Thoracic aorta (tissue), 2 donors: Measurements from ENCODE around the gene TRMO. TPM values are rescaled to one million over a fixed set of nuclear protein-coding genes. Genes with fewer than 3 reads are reported as not detected.

Source experiments
- ATAC-seq: fragments of 150-250 bp; one replicate; pipeline ENCODE4 v1.8.0; 2017; ENCODE audit warnings: low read depth; ENCODE audit not compliant: insufficient number of reproducible peaks, low FRiP score
- DNase-seq: peaks from one replicate; pipeline ENCODE4 v3.0.0-alpha.2; 2020; ENCODE audit warnings: low spot score
- H3K27ac ChIP-seq, 2 donors: fragments of 200-600 bp; sonication (generic); 1 replicate in 1 of 2; 2 replicates in 1 of 2; pipeline ENCODE4 v1.5.1; 2016; ENCODE audit warnings: mild to moderate bottlenecking in 2 of 2, moderate library complexity in 2 of 2
- H3K27me3 ChIP-seq: fragments of 200-600 bp; sonication (generic); replicated peaks from 2 replicates; pipeline ENCODE4 v1.6.0; 2016; ENCODE audit warnings: mild to moderate bottlenecking; ENCODE audit not compliant: insufficient read depth
- H3K36me3 ChIP-seq: fragments of 200-600 bp; sonication (generic); one replicate; pipeline ENCODE4 v1.5.1; 2016
- H3K4me1 ChIP-seq, 2 donors: fragments of 200-600 bp; sonication (generic); 1 replicate in 1 of 2; 2 replicates in 1 of 2; pipeline versions ENCODE4 v1.5.1 to v1.6.0; 2016; ENCODE audit warnings: low read depth in 2 of 2, mild to moderate bottlenecking in 1 of 2; ENCODE audit not compliant: control insufficient read depth in 1 of 2
- H3K4me3 ChIP-seq: fragments of 200-600 bp; sonication (generic); 2 replicates; pipeline ENCODE4 v1.5.1; 2016; ENCODE audit warnings: mild to moderate bottlenecking
- H3K9me3 ChIP-seq: fragments of 200-600 bp; sonication (generic); 2 replicates; pipeline ENCODE4 v1.5.1; 2016
- total RNA-seq, 2 donors: library from RNA; depleted of rRNA; stranded (reverse); fragments of >200 nt; gene quantifications; one replicate each; pipeline versions ENCODE4 v1.1.0 to v1.2.3, GENCODE V29; 2016
- TF ChIP-seq, protein P1 (sequence below): fragments of 200-600 bp; sonication (generic); IDR thresholded peaks from one replicate; pipeline ENCODE4 v1.5.1; 2019; ENCODE audit warnings: antibody characterized with exemption

The TRMO gene
- total RNA-seq, 2 donors from 2014 or later, result 22.2 to 28.6 TPM

DNA sequence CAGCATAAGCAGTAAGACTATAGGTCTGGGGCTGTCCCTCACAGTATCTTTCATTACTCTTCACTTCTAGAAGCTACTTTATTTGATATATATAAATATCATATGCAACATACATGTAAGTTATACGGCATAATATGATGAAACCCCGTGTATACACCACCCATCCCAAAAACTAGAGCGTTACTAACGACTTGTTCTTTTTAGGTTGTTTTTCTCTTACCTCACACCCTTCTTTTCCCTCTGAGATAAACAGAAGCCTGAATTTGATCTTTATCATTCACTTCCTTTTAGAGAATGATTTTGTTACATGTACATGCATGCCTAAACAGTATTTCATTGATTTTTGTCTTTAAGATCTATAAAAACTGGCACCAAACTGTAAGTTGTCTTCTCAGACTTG, 3.7 kb downstream of the TRMO start:
- H3K9me3 ChIP-seq, result no peaks in the 10 kb centered on the region
- no peak overlapping the region for H3K4me3 ChIP-seq
- no peak overlapping the region for H3K27ac ChIP-seq
- DNase-seq (no peak), ATAC-seq (no peak)
- no peaks in the 10 kb centered on the region for H3K27me3 ChIP-seq
- TF ChIP-seq, protein P1, sequence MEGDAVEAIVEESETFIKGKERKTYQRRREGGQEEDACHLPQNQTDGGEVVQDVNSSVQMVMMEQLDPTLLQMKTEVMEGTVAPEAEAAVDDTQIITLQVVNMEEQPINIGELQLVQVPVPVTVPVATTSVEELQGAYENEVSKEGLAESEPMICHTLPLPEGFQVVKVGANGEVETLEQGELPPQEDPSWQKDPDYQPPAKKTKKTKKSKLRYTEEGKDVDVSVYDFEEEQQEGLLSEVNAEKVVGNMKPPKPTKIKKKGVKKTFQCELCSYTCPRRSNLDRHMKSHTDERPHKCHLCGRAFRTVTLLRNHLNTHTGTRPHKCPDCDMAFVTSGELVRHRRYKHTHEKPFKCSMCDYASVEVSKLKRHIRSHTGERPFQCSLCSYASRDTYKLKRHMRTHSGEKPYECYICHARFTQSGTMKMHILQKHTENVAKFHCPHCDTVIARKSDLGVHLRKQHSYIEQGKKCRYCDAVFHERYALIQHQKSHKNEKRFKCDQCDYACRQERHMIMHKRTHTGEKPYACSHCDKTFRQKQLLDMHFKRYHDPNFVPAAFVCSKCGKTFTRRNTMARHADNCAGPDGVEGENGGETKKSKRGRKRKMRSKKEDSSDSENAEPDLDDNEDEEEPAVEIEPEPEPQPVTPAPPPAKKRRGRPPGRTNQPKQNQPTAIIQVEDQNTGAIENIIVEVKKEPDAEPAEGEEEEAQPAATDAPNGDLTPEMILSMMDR, result no peak
- H3K4me1 ChIP-seq, result peaks cover 13 to 20% of the 10 kb centered on the region in 2 donors
- H3K36me3 ChIP-seq, result peaks cover 2% of the 10 kb centered on the region

DNA sequence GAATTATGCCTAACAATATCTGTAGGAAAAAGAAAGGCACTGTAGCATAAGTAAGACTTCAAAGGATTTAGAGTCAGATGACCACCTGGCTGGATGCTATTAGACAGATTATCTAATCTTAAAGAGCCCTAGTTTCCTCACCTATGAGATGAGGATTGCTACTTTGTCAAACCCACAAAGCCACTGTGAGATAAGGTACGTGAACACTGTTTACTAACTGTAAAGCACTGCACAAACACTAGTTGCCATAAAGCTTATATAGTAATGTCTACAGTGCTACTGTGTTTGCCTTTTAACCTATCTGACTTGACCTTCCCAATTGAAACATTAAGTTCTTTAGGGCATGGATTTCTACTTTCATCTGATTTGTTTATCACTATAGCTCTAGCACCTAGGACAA, 10.3 kb downstream of the TRMO start:
- ATAC-seq (no peak), DNase-seq (no peak)
- TF ChIP-seq, protein P1, result no peak
- H3K27ac ChIP-seq, result no peak overlapping the region
- no peaks in the 10 kb centered on the region for H3K4me1 ChIP-seq
- H3K9me3 ChIP-seq, result no peaks in the 10 kb centered on the region
- H3K4me3 ChIP-seq, result no peak overlapping the region
- peaks cover 37% of the 10 kb centered on the region for H3K36me3 ChIP-seq
- no peaks in the 10 kb centered on the region for H3K27me3 ChIP-seq

DNA sequence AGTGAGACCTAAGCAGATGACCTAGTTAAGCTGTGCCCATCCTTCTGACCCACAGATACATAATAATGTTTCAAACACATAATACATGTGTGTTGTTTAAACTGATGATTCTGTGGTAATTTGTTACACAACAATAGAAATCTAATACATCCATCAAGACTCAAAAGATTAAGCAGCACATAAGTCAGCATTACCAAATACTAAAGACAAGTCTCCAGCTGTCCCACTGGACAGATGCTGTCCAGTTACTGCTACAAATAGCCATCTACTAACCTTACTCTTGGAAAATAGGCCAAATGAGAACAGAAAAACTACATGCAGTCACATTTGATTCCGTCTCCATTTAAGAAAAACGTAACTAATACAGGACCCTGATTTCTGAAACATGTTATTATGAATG, 10.8 kb downstream of the TRMO start:
- H3K27ac ChIP-seq, result no peak overlapping the region
- H3K4me1 ChIP-seq, result no peaks in the 10 kb centered on the region
- no peaks in the 10 kb centered on the region for H3K27me3 ChIP-seq
- peaks cover 37% of the 10 kb centered on the region for H3K36me3 ChIP-seq
- no peaks in the 10 kb centered on the region for H3K9me3 ChIP-seq
- ATAC-seq (no peak), DNase-seq (no peak)
- H3K4me3 ChIP-seq, result no peak overlapping the region
- TF ChIP-seq, protein P1, result no peak

DNA sequence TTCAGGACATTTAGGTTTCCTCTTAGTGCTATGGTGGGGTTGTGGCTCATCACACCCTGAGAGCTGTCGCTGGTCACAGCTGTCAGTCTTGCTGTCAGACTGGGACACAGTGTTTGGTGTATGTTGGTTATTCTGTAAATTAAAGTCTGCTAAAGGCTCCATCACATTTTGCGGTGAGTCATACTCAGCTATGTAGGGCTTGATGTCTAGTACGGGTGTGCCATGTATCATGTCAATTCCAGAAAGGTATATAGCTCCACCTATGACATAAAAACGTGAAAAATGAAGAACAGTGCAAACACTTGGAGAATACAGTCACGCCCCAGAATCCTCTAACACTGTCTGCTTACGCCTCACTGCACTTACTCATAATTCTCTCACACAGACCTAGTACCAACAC, 11.9 kb downstream of the TRMO start:
- ATAC-seq (no peak), DNase-seq (no peak)
- H3K36me3 ChIP-seq, result peaks cover 37% of the 10 kb centered on the region
- TF ChIP-seq, protein P1, result no peak
- no peaks in the 10 kb centered on the region for H3K4me1 ChIP-seq
- H3K27ac ChIP-seq, result no peak overlapping the region
- no peaks in the 10 kb centered on the region for H3K27me3 ChIP-seq
- no peaks in the 10 kb centered on the region for H3K9me3 ChIP-seq
- no peak overlapping the region for H3K4me3 ChIP-seq

DNA sequence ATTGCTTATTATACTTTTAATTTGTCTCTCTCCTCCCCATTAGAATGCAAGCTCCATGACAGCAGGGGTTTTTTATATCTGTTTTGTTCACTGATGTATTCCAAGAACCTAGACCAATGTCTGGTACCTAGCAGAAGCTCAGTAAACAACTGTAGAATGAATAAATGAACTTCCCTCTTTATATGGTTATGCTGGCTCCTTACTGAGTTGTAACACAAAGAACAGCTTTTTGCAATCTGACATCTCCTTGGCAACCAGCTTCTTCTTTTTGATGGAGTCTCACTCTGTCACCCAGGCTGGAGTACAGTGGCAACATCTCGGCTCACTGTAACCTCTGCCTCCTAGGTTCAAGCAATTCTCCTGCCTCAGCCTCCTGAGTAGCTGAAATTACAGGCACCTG, 13.6 kb downstream of the TRMO start:
- DNase-seq, result no peak
- TF ChIP-seq, protein P1, result no peak
- Histone ChIP-seq H3K27ac (no peak overlapping the region), H3K27me3 (no peaks in the 10 kb centered on the region), H3K9me3 (no peaks in the 10 kb centered on the region), H3K36me3 (peaks cover 39% of the 10 kb centered on the region), H3K4me3 (no peak overlapping the region), H3K4me1 (no peaks in the 10 kb centered on the region)
- no peak for ATAC-seq
